HepG2 (cell line): Measurements from ENCODE around the gene CNNM1. TPM values are rescaled to one million over a fixed set of nuclear protein-coding genes. Genes with fewer than 3 reads are reported as not detected.

Experiments used
- ELF1 ChIP-seq: sonication (generic); formaldehyde crosslinking; IDR thresholded peaks from 2 replicates; pipeline ENCODE4 v1.4.0; 2020; ENCODE audit warnings: missing genetic modification reagents
- FOXO4 ChIP-seq: sonication (generic); formaldehyde crosslinking; conservative IDR thresholded peaks from 2 replicates; pipeline ENCODE4 v1.8.1; 2023; ENCODE audit warnings: missing genetic modification reagents
- HMGXB3 ChIP-seq: sonication (generic); formaldehyde crosslinking; IDR thresholded peaks from 2 replicates; pipeline ENCODE4 v1.4.0; 2020; ENCODE audit warnings: missing genetic modification reagents, borderline replicate concordance
- HNF1A ChIP-seq, 2 experiments: sonication (generic) in 1 of 2; formaldehyde crosslinking in 1 of 2; IDR thresholded peaks; 2 replicates each; pipeline versions ENCODE4 v1.4.0 to v1.6.1; 2016 to 2020; ENCODE audit warnings: borderline replicate concordance in 1 of 2, low read depth in 1 of 2, mild to moderate bottlenecking in 1 of 2, missing genetic modification reagents in 1 of 2
- ISL2 ChIP-seq: sonication (generic); formaldehyde crosslinking; IDR thresholded peaks from 2 replicates; pipeline ENCODE4 v1.5.0; 2020; ENCODE audit warnings: missing genetic modification reagents
- PRPF4 ChIP-seq: fragments of 200-400 bp; formaldehyde crosslinking; IDR thresholded peaks from 2 replicates; pipeline ENCODE4 v1.6.1; 2016; ENCODE audit warnings: low read length, low read depth; ENCODE audit not compliant: poor library complexity, severe bottlenecking
- SMC3 ChIP-seq: IDR thresholded peaks from 2 replicates; pipeline ENCODE4 v1.6.1; 2011; ENCODE audit warnings: low read length, improper control_type of control experiment
- SP1 ChIP-seq, 2 experiments: fragments of 450-650 bp in 1 of 2; sonication (generic) in 1 of 2; formaldehyde crosslinking in 1 of 2; IDR thresholded peaks; 2 replicates each; pipeline versions ENCODE4 v1.4.0 to v1.6.1; 2016 to 2020; ENCODE audit warnings: missing genetic modification reagents in 1 of 2
- ZBTB21 ChIP-seq: sonication (generic); formaldehyde crosslinking; IDR thresholded peaks from 2 replicates; pipeline ENCODE4 v1.4.0; 2020; ENCODE audit warnings: missing genetic modification reagents
- ZGPAT ChIP-seq: IDR thresholded peaks from 2 replicates; pipeline ENCODE4 v1.6.1; 2016; ENCODE audit warnings: mild to moderate bottlenecking
- ZNF510 ChIP-seq: sonication (generic); formaldehyde crosslinking; IDR thresholded peaks from 2 replicates; pipeline ENCODE4 v1.4.0; 2020; ENCODE audit warnings: low read depth, mild to moderate bottlenecking, missing genetic modification reagents
- polyA plus RNA-seq, 8 experiments: library from polyadenylated mRNA; depleted of rRNA in 3 of 8; stranded (reverse) in 7 of 8; unstranded in 1 of 8; fragments of >200 nt; fragmentation: Illumina TruSeq in 4 of 8; extraction: Trizol in 4 of 8; gene quantifications; 2 replicates each; pipeline versions ENCODE4 v1.2.1 to v1.2.3, GENCODE V29; 2011 to 2016; ENCODE audit warnings: low read depth in 4 of 8, missing spikeins in 1 of 8, mixed read lengths in 1 of 8; ENCODE audit not compliant: insufficient read depth in 1 of 8
- total RNA-seq, 5 experiments: library from RNA; depleted of rRNA; stranded (reverse); fragments of >200 nt; fragmentation: Illumina TruSeq; extraction: Trizol; gene quantifications; 2 replicates each; pipeline ENCODE4 v1.2.3, GENCODE V29; 2016; ENCODE audit warnings: low read depth in 1 of 5
- TF ChIP-seq, protein P1 (sequence below): sonication (generic); formaldehyde crosslinking; conservative IDR thresholded peaks from 2 replicates; pipeline ENCODE4 v1.4.0; 2020; ENCODE audit warnings: mild to moderate bottlenecking, missing genetic modification reagents, moderate library complexity

The CNNM1 gene
- total and polyA plus RNA-seq, 2 of the 13 experiments (the other 11 are each of a cell fraction or from before 2014, with no cell fraction given) = 4.3 to 9.6 TPM

DNA sequence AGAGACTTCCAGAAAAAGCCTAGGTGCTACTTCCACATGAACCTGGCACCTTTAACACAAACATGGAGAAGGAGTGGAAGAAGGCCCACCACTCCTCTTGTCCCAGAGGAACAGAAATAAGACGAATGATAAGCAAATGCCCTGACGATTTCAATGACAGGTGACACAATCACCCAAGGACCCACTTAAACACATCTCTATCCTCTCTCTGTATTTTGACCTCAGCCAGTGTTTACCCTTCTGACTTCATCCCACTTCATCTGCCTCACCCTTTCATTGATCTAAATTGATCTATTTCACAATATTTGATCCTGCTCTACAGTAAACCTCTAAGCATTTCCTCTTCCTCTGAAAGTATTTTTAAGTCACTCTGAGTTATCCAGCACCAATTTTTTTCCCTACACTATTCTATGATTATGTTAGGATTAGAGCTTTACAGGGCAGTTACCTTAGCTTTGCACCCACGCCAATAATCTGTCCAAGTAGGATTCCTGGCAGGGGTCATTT is 92.1 kb downstream of the CNNM1 start (continued):
- peak; percentile 99 for TF ChIP-seq ISL2 (CRISPR knock-in tag)
- no peak for TF ChIP-seq FOXO4
- peak; percentile 87 for TF ChIP-seq ZGPAT
- TF ChIP-seq HNF1A (IDR thresholded peaks at IDR 0.05; ENCODE audit: low read depth) = peak; percentile 36; the same call in 1 of the 2 replicates
- peak; percentile 50; the same call in 1 of the 2 replicates for TF ChIP-seq HNF1A (CRISPR knock-in tag; IDR thresholded peaks at IDR 0.05; ENCODE audit: borderline replicate concordance)
- peak; percentile 23; the same call in 1 of the 2 replicates for TF ChIP-seq SMC3
- TF ChIP-seq ZNF510 (CRISPR knock-in tag) = no peak
- TF ChIP-seq, protein P1, sequence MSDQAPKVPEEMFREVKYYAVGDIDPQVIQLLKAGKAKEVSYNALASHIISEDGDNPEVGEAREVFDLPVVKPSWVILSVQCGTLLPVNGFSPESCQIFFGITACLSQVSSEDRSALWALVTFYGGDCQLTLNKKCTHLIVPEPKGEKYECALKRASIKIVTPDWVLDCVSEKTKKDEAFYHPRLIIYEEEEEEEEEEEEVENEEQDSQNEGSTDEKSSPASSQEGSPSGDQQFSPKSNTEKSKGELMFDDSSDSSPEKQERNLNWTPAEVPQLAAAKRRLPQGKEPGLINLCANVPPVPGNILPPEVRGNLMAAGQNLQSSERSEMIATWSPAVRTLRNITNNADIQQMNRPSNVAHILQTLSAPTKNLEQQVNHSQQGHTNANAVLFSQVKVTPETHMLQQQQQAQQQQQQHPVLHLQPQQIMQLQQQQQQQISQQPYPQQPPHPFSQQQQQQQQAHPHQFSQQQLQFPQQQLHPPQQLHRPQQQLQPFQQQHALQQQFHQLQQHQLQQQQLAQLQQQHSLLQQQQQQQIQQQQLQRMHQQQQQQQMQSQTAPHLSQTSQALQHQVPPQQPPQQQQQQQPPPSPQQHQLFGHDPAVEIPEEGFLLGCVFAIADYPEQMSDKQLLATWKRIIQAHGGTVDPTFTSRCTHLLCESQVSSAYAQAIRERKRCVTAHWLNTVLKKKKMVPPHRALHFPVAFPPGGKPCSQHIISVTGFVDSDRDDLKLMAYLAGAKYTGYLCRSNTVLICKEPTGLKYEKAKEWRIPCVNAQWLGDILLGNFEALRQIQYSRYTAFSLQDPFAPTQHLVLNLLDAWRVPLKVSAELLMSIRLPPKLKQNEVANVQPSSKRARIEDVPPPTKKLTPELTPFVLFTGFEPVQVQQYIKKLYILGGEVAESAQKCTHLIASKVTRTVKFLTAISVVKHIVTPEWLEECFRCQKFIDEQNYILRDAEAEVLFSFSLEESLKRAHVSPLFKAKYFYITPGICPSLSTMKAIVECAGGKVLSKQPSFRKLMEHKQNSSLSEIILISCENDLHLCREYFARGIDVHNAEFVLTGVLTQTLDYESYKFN = peak; percentile 97
- no peak for TF ChIP-seq PRPF4
- TF ChIP-seq ELF1 (CRISPR knock-in tag) = peak; percentile 17; the same call in 1 of the 2 replicates
- no peak for TF ChIP-seq SP1 (IDR thresholded peaks at IDR 0.05)
- TF ChIP-seq SP1 (CRISPR knock-in tag; IDR thresholded peaks at IDR 0.05) = no peak
- TF ChIP-seq HMGXB3 (CRISPR knock-in tag) = peak; percentile 90; the same call in 1 of the 2 replicates
- peak; percentile 84 for TF ChIP-seq ZBTB21
